SK-N-SH (cell line): ENCODE results near the gene ACOT7. TPM values are rescaled to one million over a fixed set of nuclear protein-coding genes. Genes with fewer than 3 reads are reported as not detected.

Experiments
- CTCF ChIA-PET: fragments of 300-600, 350-600 bp; formaldehyde crosslinking; extraction: SDS; loops from one replicate; lab custom pipeline; 2021; lab: Yijun Ruan, JAX
- POLR2A ChIA-PET: fragments of 350-600 bp; sonication (Branson Sonifier 250); formaldehyde crosslinking; extraction: SDS; loops from one replicate; lab custom pipeline; 2020; ENCODE audit warnings: antibody characterized with exemption, inconsistent platforms; lab: Yijun Ruan, JAX
- DNase-seq: peaks from one replicate; pipeline ENCODE4 v3.0.0; 2012
- H2AFZ ChIP-seq: fragments of 200-600 bp; sonication (generic); 2 replicates; pipeline ENCODE4 v1.8.1; 2016; ENCODE audit warnings: antibody characterized with exemption, mild to moderate bottlenecking, low read depth
- H3F3A ChIP-seq: fragments of 200-600 bp; sonication (generic); replicated peaks from 2 replicates; pipeline ENCODE3; 2016; ENCODE audit warnings: antibody characterized with exemption, mild to moderate bottlenecking; ENCODE audit not compliant: insufficient read depth
- H3K27ac ChIP-seq, 2 experiments: fragments of 200-500 bp in 1 of 2; fragments of 200-600 bp in 1 of 2; sonication (Bioruptor generic) in 1 of 2; sonication (generic), shearing (Covaris generic) in 1 of 2; 2 replicates each; pipeline versions ENCODE4 v1.5.1 to v1.6.1; 2014 to 2016; ENCODE audit warnings: low read depth in 2 of 2, inconsistent platforms in 1 of 2, low read length in 1 of 2, mild to moderate bottlenecking in 1 of 2, mixed read lengths in 1 of 2
- H3K27me3 ChIP-seq: fragments of 200-600 bp; sonication (generic), shearing (Covaris generic); 2 replicates; pipeline ENCODE4 v1.6.1; 2016; ENCODE audit warnings: mixed run types; ENCODE audit not compliant: insufficient read depth
- H3K36me3 ChIP-seq, 2 experiments: fragments of 200-500 bp in 1 of 2; fragments of 200-600 bp in 1 of 2; sonication (Bioruptor generic) in 1 of 2; sonication (generic) in 1 of 2; replicated peaks in 1 of 2; 2 replicates each; pipeline versions ENCODE3 to v1.5.1; 2014 to 2016; ENCODE audit warnings: low read length in 1 of 2, mild to moderate bottlenecking in 1 of 2; ENCODE audit not compliant: insufficient read depth in 2 of 2, control insufficient read depth in 1 of 2
- H3K4me1 ChIP-seq, 2 experiments: fragments of 200-500 bp in 1 of 2; fragments of 200-600 bp in 1 of 2; sonication (Bioruptor generic) in 1 of 2; sonication (generic), shearing (Covaris generic) in 1 of 2; 2 replicates each; pipeline versions ENCODE4 v1.5.1 to v1.6.1; 2014 to 2016; ENCODE audit warnings: low read depth in 1 of 2, low read length in 1 of 2, mixed run types in 1 of 2; ENCODE audit not compliant: insufficient read depth in 2 of 2, control insufficient read depth in 1 of 2
- H3K4me2 ChIP-seq: fragments of 200-600 bp; sonication (generic), shearing (Covaris generic); 2 replicates; pipeline ENCODE4 v1.6.1; 2017; ENCODE audit warnings: mixed run types
- H3K4me3 ChIP-seq, 2 experiments: fragments of 200-500 bp in 1 of 2; fragments of 200-600 bp in 1 of 2; sonication (Bioruptor generic) in 1 of 2; sonication (generic), shearing (Covaris generic) in 1 of 2; 2 replicates each; pipeline versions ENCODE4 v1.5.1 to v1.8.1; 2014 to 2016; ENCODE audit warnings: low read depth in 2 of 2, inconsistent platforms in 1 of 2, low read length in 1 of 2, mild to moderate bottlenecking in 1 of 2, mixed read lengths in 1 of 2, moderate library complexity in 1 of 2
- H3K79me2 ChIP-seq: fragments of 200-600 bp; sonication (generic); 2 replicates; pipeline ENCODE4 v1.8.1; 2017; ENCODE audit warnings: mild to moderate bottlenecking; ENCODE audit not compliant: insufficient read depth
- H3K9ac ChIP-seq: fragments of 200-600 bp; sonication (generic); 2 replicates; pipeline ENCODE4 v1.6.1; 2017; ENCODE audit warnings: mixed run types
- H3K9me2 ChIP-seq: fragments of 200-600 bp; sonication (generic); 2 replicates; pipeline ENCODE4 v1.6.1; 2017; ENCODE audit warnings: mixed run types
- H3K9me3 ChIP-seq: fragments of 200-600 bp; sonication (generic); 2 replicates; pipeline ENCODE4 v1.6.1; 2017; ENCODE audit warnings: mixed run types, mild to moderate bottlenecking, moderate library complexity
- H4K20me1 ChIP-seq: fragments of 200-600 bp; sonication (generic); 2 replicates; pipeline ENCODE4 v1.6.1; 2017; ENCODE audit warnings: mild to moderate bottlenecking, mixed run types; ENCODE audit not compliant: insufficient read depth
- ELF1 ChIP-seq: IDR thresholded peaks from 2 replicates; pipeline ENCODE4 v1.4.0; 2012
- FOSL2 ChIP-seq: IDR thresholded peaks from 2 replicates; pipeline ENCODE4 v1.4.0; 2012; ENCODE audit warnings: low read depth, mild to moderate bottlenecking, moderate library complexity, borderline replicate concordance
- GABPA ChIP-seq: IDR thresholded peaks from 2 replicates; pipeline ENCODE4 v1.4.0; 2012; ENCODE audit warnings: low read depth, mild to moderate bottlenecking
- JUND ChIP-seq: IDR thresholded peaks from 2 replicates; pipeline ENCODE4 v1.4.0; 2012
- MEF2A ChIP-seq: IDR thresholded peaks from 2 replicates; pipeline ENCODE4 v1.4.0; 2012; ENCODE audit warnings: low read depth, borderline replicate concordance
- NFIC ChIP-seq: IDR thresholded peaks from 2 replicates; pipeline ENCODE4 v1.4.0; 2012; ENCODE audit warnings: borderline replicate concordance
- RAD21 ChIP-seq: IDR thresholded peaks from 2 replicates; pipeline ENCODE4 v1.6.1; 2012; ENCODE audit warnings: mild to moderate bottlenecking, low read length
- SIN3A ChIP-seq: IDR thresholded peaks from 2 replicates; pipeline ENCODE4 v1.6.1; 2012; ENCODE audit warnings: low read depth, mild to moderate bottlenecking, low read length, moderate library complexity, borderline replicate concordance
- SMC3 ChIP-seq: IDR thresholded peaks from 2 replicates; pipeline ENCODE4 v1.6.1; 2012; ENCODE audit warnings: low read depth, low read length, improper control_type of control experiment
- TAF1 ChIP-seq: IDR thresholded peaks from 2 replicates; pipeline ENCODE4 v1.6.1; 2012; ENCODE audit warnings: low read depth, mild to moderate bottlenecking, low read length, moderate library complexity, borderline replicate concordance
- TCF12 ChIP-seq: IDR thresholded peaks from 2 replicates; pipeline ENCODE4 v1.4.0; 2012
- WGBS: methylation state at CpG from one replicate; pipeline ENCODE4 v1.1.6; 2017; ENCODE audit warnings: low lambda C conversion rate; 5-methylcytosine and 5-hydroxymethylcytosine counted together
- polyA plus RNA-seq, 3 experiments: library from polyadenylated mRNA; depleted of rRNA; stranded (reverse); fragments of >200 nt; gene quantifications; 2 replicates each; pipeline ENCODE4 v1.2.3, GENCODE V29; 2012
- TF ChIP-seq, protein P1 (sequence below): fragments of 200-600 bp; sonication (generic); IDR thresholded peaks from 2 replicates; pipeline ENCODE4 v1.6.1; 2017; ENCODE audit warnings: antibody characterized with exemption, mild to moderate bottlenecking, moderate library complexity
- TF ChIP-seq, protein P2 (sequence below): IDR thresholded peaks from 2 replicates; pipeline ENCODE4; 2012
- TF ChIP-seq, protein P3 (sequence below): IDR thresholded peaks from 2 replicates; pipeline ENCODE4 v1.4.0; 2012; ENCODE audit warnings: low read depth, borderline replicate concordance

ACOT7 gene
- polyA plus RNA-seq, 1 of the 3 experiments (the other 2 are of a cell fraction): 289 TPM

DNA sequence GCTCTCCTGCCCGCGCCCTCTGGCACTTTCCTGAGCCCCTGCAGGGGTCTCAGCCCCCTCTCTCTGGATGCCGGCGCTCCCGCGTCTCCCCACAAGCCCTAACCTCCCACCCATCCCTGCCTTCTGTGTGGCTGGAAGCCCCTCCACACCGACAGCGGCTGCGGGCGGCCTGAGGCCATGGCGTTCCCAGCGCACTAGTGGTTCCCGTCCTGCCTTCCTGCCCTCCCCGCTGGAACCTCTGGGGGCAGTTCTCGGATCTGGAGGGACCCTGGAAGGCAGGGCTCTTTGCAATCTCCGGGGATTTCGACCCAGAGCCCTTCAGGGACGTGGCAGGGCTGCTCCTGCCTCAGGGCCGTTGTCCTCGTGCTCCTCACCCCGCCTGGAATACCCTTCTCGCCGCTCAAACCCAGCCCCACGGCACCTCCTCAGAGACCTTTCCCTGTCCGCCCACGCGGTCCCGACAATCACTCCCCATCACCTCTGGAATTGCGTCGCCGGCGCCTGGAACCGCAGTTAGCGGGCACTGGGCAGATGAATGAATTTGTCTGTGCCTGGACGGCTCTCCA, 30.5 kb upstream of the ACOT7 start:
- no peak overlapping the region for H3K4me2 ChIP-seq
- H3K27ac ChIP-seq: no peak overlapping the region
- H2AFZ ChIP-seq: no peak overlapping the region
- TF ChIP-seq, protein P1, sequence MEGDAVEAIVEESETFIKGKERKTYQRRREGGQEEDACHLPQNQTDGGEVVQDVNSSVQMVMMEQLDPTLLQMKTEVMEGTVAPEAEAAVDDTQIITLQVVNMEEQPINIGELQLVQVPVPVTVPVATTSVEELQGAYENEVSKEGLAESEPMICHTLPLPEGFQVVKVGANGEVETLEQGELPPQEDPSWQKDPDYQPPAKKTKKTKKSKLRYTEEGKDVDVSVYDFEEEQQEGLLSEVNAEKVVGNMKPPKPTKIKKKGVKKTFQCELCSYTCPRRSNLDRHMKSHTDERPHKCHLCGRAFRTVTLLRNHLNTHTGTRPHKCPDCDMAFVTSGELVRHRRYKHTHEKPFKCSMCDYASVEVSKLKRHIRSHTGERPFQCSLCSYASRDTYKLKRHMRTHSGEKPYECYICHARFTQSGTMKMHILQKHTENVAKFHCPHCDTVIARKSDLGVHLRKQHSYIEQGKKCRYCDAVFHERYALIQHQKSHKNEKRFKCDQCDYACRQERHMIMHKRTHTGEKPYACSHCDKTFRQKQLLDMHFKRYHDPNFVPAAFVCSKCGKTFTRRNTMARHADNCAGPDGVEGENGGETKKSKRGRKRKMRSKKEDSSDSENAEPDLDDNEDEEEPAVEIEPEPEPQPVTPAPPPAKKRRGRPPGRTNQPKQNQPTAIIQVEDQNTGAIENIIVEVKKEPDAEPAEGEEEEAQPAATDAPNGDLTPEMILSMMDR: no peak
- TF ChIP-seq TAF1 (no peak), GABPA (no peak), SIN3A (no peak), TCF12 (no peak), ELF1 (no peak), JUND (no peak), FOSL2 (no peak), SMC3 (no peak)
- TF ChIP-seq, protein P2, sequence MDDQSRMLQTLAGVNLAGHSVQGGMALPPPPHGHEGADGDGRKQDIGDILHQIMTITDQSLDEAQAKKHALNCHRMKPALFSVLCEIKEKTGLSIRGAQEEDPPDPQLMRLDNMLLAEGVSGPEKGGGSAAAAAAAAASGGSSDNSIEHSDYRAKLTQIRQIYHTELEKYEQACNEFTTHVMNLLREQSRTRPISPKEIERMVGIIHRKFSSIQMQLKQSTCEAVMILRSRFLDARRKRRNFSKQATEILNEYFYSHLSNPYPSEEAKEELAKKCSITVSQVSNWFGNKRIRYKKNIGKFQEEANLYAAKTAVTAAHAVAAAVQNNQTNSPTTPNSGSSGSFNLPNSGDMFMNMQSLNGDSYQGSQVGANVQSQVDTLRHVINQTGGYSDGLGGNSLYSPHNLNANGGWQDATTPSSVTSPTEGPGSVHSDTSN: no peak
- TF ChIP-seq, protein P3, sequence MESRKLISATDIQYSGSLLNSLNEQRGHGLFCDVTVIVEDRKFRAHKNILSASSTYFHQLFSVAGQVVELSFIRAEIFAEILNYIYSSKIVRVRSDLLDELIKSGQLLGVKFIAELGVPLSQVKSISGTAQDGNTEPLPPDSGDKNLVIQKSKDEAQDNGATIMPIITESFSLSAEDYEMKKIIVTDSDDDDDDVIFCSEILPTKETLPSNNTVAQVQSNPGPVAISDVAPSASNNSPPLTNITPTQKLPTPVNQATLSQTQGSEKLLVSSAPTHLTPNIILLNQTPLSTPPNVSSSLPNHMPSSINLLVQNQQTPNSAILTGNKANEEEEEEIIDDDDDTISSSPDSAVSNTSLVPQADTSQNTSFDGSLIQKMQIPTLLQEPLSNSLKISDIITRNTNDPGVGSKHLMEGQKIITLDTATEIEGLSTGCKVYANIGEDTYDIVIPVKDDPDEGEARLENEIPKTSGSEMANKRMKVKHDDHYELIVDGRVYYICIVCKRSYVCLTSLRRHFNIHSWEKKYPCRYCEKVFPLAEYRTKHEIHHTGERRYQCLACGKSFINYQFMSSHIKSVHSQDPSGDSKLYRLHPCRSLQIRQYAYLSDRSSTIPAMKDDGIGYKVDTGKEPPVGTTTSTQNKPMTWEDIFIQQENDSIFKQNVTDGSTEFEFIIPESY: no peak
- TF ChIP-seq, all 33 proteins: peak for 0
- Histone ChIP-seq H3K9ac (no peak overlapping the region), H3K9me3 (no peaks in the 10 kb centered on the region), H3F3A (no peaks in the 10 kb centered on the region), H3K9me2 (no peaks in the 10 kb centered on the region), H3K36me3 (no peaks in the 10 kb centered on the region), H3K79me2 (no peaks in the 10 kb centered on the region), H4K20me1 (no peaks in the 10 kb centered on the region), H3K4me3 (no peak overlapping the region), H3K4me1 (peaks cover 6 to 16% of the 10 kb centered on the region in 2 experiments; a peak in 1 of 4 replicates), H3K27me3 (peaks cover 20% of the 10 kb centered on the region)
- ChIA-PET POLR2A (no interaction called here), CTCF (interaction anchor here (0.6 to 16.1 kb wide), 28 partner anchors 10 to 373 kb away, joined by 3 to 290 read pairs (median 5); no protein-coding TSS in a partner anchor)
- 35% methylated on average over 18 of the region's 35 CpGs for WGBS
- DNase-seq: peak; percentile 73

DNA sequence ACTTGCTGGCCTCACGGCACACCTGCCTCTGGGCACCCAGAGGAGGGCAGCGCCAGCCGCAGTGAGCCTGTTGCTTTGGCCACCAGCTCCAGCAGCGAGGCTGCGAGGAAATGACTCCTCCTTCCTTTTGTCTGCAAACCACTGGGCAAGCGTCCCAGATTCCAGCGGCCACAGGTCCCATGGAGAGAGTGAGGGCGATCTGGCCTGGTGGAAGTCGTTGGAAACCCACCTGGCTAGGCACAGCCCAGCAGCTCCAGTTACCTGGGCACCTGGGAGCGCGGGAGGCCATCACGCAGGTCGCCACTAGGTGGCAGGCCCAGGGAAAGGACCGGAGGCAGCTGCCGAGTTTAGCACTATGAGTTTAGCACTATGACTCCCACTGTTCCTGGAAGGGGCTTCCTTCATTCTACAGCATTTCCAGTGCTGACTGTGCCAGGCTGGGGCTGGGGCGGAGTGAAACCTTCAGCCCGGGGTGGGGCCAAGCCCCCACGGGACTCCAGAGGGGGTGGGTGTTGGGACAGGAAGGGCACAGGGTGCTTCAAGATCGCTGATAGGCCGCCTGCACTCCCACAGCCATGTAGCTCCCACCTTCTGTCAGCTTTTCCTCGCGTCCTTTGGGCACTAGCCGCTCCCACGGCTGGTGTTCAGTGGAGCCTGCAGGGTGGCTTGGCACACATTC, 29.9 kb upstream of the ACOT7 start:
- WGBS: 0% methylated on average over 8 of the region's 24 CpGs
- Histone ChIP-seq H3K79me2 (no peaks in the 10 kb centered on the region), H3K4me1 (peaks cover 6 to 18% of the 10 kb centered on the region in 2 experiments; a peak in 1 of 4 replicates), H3K36me3 (no peaks in the 10 kb centered on the region), H3K9me2 (no peaks in the 10 kb centered on the region), H3K9me3 (no peaks in the 10 kb centered on the region), H4K20me1 (no peaks in the 10 kb centered on the region), H3K27ac (no peak overlapping the region), H3K27me3 (peaks cover 26% of the 10 kb centered on the region), H3K9ac (no peak overlapping the region), H3K4me3 (0 out of 4 replicates have a peak overlapping the region, but pooled peaks of 1 of the 2 experiments have one; percentile 11), H2AFZ (no peak overlapping the region), H3K4me2 (peak overlapping the region; percentile 45; the same call in 1 of the 2 replicates), H3F3A (no peaks in the 10 kb centered on the region)
- ChIA-PET CTCF (interaction anchor here (0.6 to 16.1 kb wide), 42 partner anchors 9 to 372 kb away, joined by 3 to 290 read pairs (median 4); no protein-coding TSS in a partner anchor), POLR2A (no interaction called here)
- TF ChIP-seq RAD21 (peak; percentile 42), SMC3 (peak; percentile 23; the same call in 1 of the 2 replicates), NFIC (peak; percentile 27; the same call in 1 of the 2 replicates), MEF2A (no peak), SIN3A (no peak)
- TF ChIP-seq, protein P1: peak; percentile 65
- peak; percentile 81 for DNase-seq
